ENCODE measurements around the gene PILRB.
"Not testable (repeated sequence)": the region's sequence is repeated elsewhere in the genome, so short reads cannot be mapped to it uniquely, and the experiment has no call there.

PILRB gene

DNA sequence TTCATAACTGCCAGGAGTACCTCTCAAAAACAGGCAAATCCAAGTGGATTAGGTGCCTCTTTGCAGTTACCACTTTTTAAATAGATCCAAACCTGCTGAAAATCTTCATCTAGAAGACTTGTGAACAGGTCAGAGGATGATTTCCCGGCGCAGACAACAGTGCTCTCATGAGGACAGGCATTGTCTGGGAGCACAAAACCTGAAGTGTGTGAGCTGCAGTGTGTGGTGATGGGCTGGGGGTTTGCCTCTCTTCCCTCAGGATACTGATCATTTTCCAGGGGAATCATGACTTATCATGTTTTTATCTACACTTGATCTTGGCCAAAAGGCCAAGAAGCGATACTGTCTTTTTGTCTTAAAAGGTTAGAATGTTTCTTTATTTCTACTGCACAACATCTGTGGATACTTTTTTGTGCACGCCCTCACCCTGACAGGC lies 13.8 kb upstream of the PILRB start:
- H3K4me3 ChIP-seq (ENCODE audit: low read depth in 1 of 2, low read length in 2 of 2); H3K9me3 ChIP-seq (ENCODE audit: control insufficient read depth in 1 of 2, low read length in 2 of 2); H3K4me1 ChIP-seq (ENCODE audit: control insufficient read depth in 1 of 2, insufficient read depth in 2 of 2, low read length in 2 of 2); H3K9ac ChIP-seq (ENCODE audit: low read depth in 1 of 2, low read length in 2 of 2); H3K27ac ChIP-seq (ENCODE audit: low read depth, low read length); H3K27me3 ChIP-seq (ENCODE audit: control insufficient read depth in 1 of 2, insufficient read depth in 2 of 2, low read length in 2 of 2): not testable (repeated sequence)
- peaks cover 18 to 38% of the 10 kb centered on the region in 2 donors for H3K36me3 ChIP-seq (ENCODE audit: control insufficient read depth in 1 of 2, insufficient read depth in 2 of 2, low read length in 2 of 2)

DNA sequence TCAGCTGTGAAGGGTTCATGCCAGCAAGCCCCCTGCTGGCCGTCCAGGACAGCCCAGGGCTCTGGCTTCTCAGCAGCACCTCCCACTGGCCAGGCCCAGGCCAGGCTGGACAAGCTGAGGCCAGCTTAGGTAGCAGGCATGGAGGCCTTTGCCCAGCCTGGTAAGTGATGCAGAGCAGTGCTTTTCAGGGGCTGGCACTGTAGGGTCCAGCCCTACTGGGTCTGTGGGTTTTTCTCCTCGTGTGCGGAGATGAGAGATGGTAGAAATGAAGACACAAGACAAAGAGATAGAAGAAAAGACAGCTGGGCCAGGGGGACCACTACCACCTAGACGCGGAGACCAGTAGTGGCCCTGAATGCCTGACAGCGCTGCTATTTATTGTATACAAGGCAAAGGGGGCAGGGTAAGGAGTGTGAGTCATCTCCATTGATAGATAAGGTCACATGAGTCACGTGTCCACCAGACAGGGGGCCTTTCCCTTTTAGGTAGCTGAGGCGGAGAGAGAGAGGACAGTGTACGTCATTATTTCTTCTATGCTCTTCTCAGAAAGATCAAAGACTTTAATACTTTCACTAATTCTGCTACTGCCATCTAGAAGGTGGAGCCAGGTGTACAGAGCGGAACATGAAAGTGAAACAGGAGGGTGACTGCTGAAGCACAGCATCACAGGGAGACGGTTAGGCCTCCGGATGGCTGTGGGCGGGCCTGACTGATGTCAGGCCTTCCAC lies 13.2 kb upstream of the PILRB start:
- H3K9ac ChIP-seq (ENCODE audit: low read depth in 1 of 2, low read length in 2 of 2); H3K4me3 ChIP-seq (ENCODE audit: low read depth in 1 of 2, low read length in 2 of 2); H3K27me3 ChIP-seq (ENCODE audit: control insufficient read depth in 1 of 2, insufficient read depth in 2 of 2, low read length in 2 of 2); H3K4me1 ChIP-seq (ENCODE audit: control insufficient read depth in 1 of 2, insufficient read depth in 2 of 2, low read length in 2 of 2); H3K9me3 ChIP-seq (ENCODE audit: control insufficient read depth in 1 of 2, low read length in 2 of 2): not testable (repeated sequence)
- Histone ChIP-seq H3K36me3 (ENCODE audit: control insufficient read depth in 1 of 2, insufficient read depth in 2 of 2, low read length in 2 of 2) (peaks cover 22 to 44% of the 10 kb centered on the region in 2 donors), H3K27ac (ENCODE audit: low read depth, low read length) (peak overlapping the region; percentile 7)

DNA sequence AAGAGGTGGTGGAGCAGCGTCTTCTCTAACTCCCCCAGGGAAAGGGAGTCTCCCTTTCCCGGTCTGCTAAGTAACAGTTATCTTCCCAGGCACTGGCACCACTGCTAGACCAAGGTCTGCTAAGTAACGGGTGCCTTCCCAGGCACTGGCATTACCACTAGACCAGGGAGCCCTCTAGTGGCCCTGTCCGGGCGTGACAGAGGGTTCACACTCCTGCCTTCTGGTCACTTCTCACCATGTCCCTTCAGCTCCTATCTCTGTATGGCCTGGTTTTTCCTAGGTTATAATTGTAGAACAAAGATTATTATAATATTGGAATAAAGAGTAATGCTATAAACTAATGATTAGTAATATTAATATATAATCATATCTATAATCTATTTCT lies 12.6 kb upstream of the PILRB start:
- not testable (repeated sequence) for H3K9me3 ChIP-seq (ENCODE audit: control insufficient read depth in 1 of 2, low read length in 2 of 2); H3K4me3 ChIP-seq (ENCODE audit: low read depth in 1 of 2, low read length in 2 of 2); H3K27me3 ChIP-seq (ENCODE audit: control insufficient read depth in 1 of 2, insufficient read depth in 2 of 2, low read length in 2 of 2); H3K9ac ChIP-seq (ENCODE audit: low read depth in 1 of 2, low read length in 2 of 2); H3K27ac ChIP-seq (ENCODE audit: low read depth, low read length); H3K4me1 ChIP-seq (ENCODE audit: control insufficient read depth in 1 of 2, insufficient read depth in 2 of 2, low read length in 2 of 2)
- peaks cover 24 to 48% of the 10 kb centered on the region in 2 donors for H3K36me3 ChIP-seq (ENCODE audit: control insufficient read depth in 1 of 2, insufficient read depth in 2 of 2, low read length in 2 of 2)

DNA sequence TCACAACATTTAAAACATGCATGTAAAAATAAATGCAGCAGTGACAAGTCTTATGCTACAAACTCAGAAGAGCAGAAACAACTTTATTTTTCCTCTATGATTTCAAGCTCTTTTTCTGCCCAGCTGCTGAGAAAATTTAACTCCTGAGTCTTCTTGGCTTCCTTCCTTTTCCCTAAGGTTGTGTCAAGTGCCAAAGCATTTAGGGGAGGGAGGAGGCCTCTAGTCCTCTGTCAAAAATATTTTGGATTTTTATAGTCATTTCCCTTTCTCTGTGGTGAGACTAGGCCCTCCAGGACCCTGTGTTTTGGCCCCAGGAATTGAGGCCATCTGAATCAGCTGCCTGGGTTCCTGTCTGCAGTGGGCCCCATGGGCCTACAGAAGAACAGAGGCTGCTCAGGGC lies 11.0 kb upstream of the PILRB start:
- no peak overlapping the region for H3K9ac ChIP-seq (ENCODE audit: low read depth in 1 of 2, low read length in 2 of 2)

DNA sequence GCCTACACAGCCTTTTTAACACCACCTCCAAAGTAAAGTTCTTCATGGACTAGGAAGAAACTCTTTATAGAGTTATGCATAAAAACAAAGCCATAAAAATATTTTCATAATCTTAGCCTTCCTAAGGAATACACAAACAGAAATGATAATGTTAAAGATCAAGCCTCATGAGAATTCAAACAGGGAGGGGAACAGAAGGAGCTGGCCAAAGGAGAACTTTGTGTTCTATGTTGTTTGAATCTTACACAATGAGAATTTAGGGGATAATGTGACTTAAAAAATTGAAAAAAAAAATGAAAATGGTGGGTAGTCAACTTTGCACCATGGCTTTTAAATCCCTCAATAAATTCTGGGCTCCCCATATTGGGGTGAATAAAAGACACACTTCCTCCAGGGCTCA lies 9.1 kb upstream of the PILRB start:
- H3K9ac ChIP-seq (ENCODE audit: low read depth in 1 of 2, low read length in 2 of 2) = no peak overlapping the region

More for the DNA sequence above, 11.0 kb upstream of the PILRB start:
- Histone ChIP-seq H3K9me3 (ENCODE audit: control insufficient read depth in 1 of 2, low read length in 2 of 2) (no peaks in the 10 kb centered on the region), H3K4me3 (ENCODE audit: low read depth in 1 of 2, low read length in 2 of 2) (no peak overlapping the region), H3K27me3 (ENCODE audit: control insufficient read depth in 1 of 2, insufficient read depth in 2 of 2, low read length in 2 of 2) (no peaks in the 10 kb centered on the region), H3K4me1 (ENCODE audit: control insufficient read depth in 1 of 2, insufficient read depth in 2 of 2, low read length in 2 of 2) (peaks cover 0 to 5% of the 10 kb centered on the region in 2 donors), H3K36me3 (ENCODE audit: control insufficient read depth in 1 of 2, insufficient read depth in 2 of 2, low read length in 2 of 2) (peaks cover 29 to 60% of the 10 kb centered on the region in 2 donors), H3K27ac (ENCODE audit: low read depth, low read length) (no peak overlapping the region)

DNA sequence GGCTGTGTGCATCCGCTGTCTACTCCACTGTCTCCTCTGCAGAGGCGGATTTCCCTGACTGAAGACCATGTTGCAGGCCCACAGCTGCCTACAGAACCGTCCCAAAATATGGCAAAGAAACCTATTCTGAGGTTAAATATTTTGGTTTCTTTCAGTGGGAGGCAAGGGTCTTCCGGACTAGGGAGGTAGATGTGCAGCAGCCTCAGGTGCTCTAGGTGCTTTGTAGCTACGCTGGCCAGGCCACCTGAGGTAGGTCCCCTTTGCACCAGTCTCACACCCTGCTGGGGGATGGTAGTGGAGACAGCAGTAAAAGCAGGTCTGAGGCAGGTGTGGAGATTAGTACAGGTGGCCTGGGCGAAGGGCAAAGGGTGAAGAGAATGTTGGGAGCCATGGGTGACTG lies 8.2 kb upstream of the PILRB start:
- no peak overlapping the region for H3K27ac ChIP-seq (ENCODE audit: low read depth, low read length)
- H3K9me3 ChIP-seq (ENCODE audit: control insufficient read depth in 1 of 2, low read length in 2 of 2) = no peaks in the 10 kb centered on the region
- no peak overlapping the region for H3K4me3 ChIP-seq (ENCODE audit: low read depth in 1 of 2, low read length in 2 of 2)
- H3K4me1 ChIP-seq (ENCODE audit: control insufficient read depth in 1 of 2, insufficient read depth in 2 of 2, low read length in 2 of 2) = peaks cover 0 to 2% of the 10 kb centered on the region in 2 donors
- H3K27me3 ChIP-seq (ENCODE audit: control insufficient read depth in 1 of 2, insufficient read depth in 2 of 2, low read length in 2 of 2) = no peaks in the 10 kb centered on the region
- H3K9ac ChIP-seq (ENCODE audit: low read depth in 1 of 2, low read length in 2 of 2) = no peak overlapping the region
- H3K36me3 ChIP-seq (ENCODE audit: control insufficient read depth in 1 of 2, insufficient read depth in 2 of 2, low read length in 2 of 2) = peaks cover 35 to 75% of the 10 kb centered on the region in 2 donors

More for the DNA sequence above, 9.1 kb upstream of the PILRB start:
- peaks cover 0 to 5% of the 10 kb centered on the region in 2 donors for H3K4me1 ChIP-seq (ENCODE audit: control insufficient read depth in 1 of 2, insufficient read depth in 2 of 2, low read length in 2 of 2)
- H3K27me3 ChIP-seq (ENCODE audit: control insufficient read depth in 1 of 2, insufficient read depth in 2 of 2, low read length in 2 of 2) = no peaks in the 10 kb centered on the region
- no peak overlapping the region for H3K4me3 ChIP-seq (ENCODE audit: low read depth in 1 of 2, low read length in 2 of 2)
- H3K27ac ChIP-seq (ENCODE audit: low read depth, low read length) = no peak overlapping the region
- no peaks in the 10 kb centered on the region for H3K9me3 ChIP-seq (ENCODE audit: control insufficient read depth in 1 of 2, low read length in 2 of 2)
- H3K36me3 ChIP-seq (ENCODE audit: control insufficient read depth in 1 of 2, insufficient read depth in 2 of 2, low read length in 2 of 2) = peaks cover 35 to 67% of the 10 kb centered on the region in 2 donors

DNA sequence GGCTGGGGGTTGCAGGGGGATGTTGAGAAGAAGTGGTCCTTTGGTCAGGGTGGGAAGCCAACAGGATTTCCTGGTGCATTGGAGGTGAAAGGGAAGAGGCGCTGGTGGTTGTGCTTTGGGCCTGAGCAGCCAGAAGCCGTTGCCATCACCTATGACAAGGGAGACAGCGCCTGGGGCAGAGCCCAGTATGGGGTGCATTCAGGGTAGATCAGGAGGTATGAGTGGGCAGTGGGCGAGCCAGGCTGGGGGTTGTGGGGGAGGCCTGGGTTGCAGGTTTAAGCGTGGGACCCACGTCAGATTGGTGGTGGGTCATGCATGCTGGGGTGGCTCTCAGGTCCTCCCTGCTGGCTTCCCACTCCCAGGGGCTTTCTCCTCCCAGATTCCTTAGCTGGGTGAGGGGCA lies 6.3 kb upstream of the PILRB start:
- H3K4me3 ChIP-seq (ENCODE audit: low read depth in 1 of 2, low read length in 2 of 2) = no peak overlapping the region
- H3K27ac ChIP-seq (ENCODE audit: low read depth, low read length) = no peak overlapping the region
- H3K27me3 ChIP-seq (ENCODE audit: control insufficient read depth in 1 of 2, insufficient read depth in 2 of 2, low read length in 2 of 2) = no peaks in the 10 kb centered on the region
- H3K9ac ChIP-seq (ENCODE audit: low read depth in 1 of 2, low read length in 2 of 2) = no peak overlapping the region
- peaks cover 43 to 77% of the 10 kb centered on the region in 2 donors for H3K36me3 ChIP-seq (ENCODE audit: control insufficient read depth in 1 of 2, insufficient read depth in 2 of 2, low read length in 2 of 2)
- H3K4me1 ChIP-seq (ENCODE audit: control insufficient read depth in 1 of 2, insufficient read depth in 2 of 2, low read length in 2 of 2) = no peaks in the 10 kb centered on the region
- no peaks in the 10 kb centered on the region for H3K9me3 ChIP-seq (ENCODE audit: control insufficient read depth in 1 of 2, low read length in 2 of 2)

DNA sequence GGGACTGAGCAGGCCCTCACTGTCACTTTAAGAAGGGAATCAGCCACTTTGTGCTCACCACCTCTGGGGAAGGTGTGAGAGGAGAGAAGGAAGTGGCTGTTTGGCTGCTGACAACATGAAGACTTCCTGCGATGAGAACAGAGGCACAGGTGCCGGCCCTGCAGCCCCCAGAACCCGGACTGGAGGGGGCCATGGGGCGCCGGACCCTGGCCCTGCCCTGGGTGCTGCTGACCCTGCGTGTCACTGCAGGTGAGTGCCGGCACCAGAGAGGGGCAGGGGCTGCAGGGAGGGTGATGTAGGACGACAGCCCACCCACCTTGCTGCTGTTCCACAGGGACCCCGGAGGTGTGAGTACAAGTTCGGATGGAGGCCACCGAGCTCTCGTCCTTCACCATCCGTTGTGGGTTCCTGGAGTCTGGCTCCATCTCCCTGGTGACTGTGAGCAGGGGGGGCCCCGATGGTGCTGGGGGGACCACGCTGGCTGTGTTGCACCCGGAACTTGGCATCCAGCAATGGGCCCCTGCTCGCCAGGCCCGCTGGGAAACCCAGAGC lies 5.6 kb upstream of the PILRB start:
- H3K27ac ChIP-seq (ENCODE audit: low read depth, low read length); H3K4me3 ChIP-seq (ENCODE audit: low read depth in 1 of 2, low read length in 2 of 2); H3K4me1 ChIP-seq (ENCODE audit: control insufficient read depth in 1 of 2, insufficient read depth in 2 of 2, low read length in 2 of 2); H3K27me3 ChIP-seq (ENCODE audit: control insufficient read depth in 1 of 2, insufficient read depth in 2 of 2, low read length in 2 of 2); H3K9me3 ChIP-seq (ENCODE audit: control insufficient read depth in 1 of 2, low read length in 2 of 2); H3K9ac ChIP-seq (ENCODE audit: low read depth in 1 of 2, low read length in 2 of 2): not testable (repeated sequence)
- peaks cover 42 to 77% of the 10 kb centered on the region in 2 donors for H3K36me3 ChIP-seq (ENCODE audit: control insufficient read depth in 1 of 2, insufficient read depth in 2 of 2, low read length in 2 of 2)

DNA sequence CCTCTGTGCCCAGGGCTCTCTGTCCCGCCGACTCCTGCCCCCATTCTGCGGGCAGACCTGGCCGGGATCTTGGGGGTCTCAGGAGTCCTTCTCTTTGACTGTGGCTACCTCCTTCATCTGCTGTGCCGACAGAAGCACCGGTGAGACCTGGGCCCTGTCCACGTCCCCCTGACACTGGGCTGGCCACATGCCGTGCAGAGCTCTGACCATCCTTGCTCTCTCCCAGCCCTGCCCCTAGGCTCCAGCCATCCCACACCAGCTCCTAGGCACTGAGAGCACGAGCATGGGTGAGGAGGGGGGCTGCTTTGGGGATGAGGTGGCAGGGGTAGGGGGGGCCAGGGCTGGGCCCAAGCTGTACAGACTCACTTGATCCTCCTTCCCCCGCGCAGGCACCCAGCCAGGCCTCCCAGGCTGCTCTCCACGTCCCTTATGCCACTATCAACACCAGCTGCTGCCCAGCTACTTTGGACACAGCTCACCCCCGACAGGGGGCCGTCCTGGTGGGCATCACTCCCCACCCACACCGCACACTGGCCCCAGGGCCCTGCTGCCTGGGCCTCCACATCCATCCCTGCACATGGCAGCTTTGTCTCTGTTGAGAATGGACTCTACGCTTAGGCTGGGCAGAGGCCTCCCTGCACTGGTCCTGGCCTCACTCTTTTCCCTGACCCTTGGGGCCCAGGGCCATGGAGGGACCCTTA lies 4.8 kb upstream of the PILRB start:
- H3K36me3 ChIP-seq (ENCODE audit: control insufficient read depth in 1 of 2, insufficient read depth in 2 of 2, low read length in 2 of 2) = peaks cover 35 to 74% of the 10 kb centered on the region in 2 donors

DNA sequence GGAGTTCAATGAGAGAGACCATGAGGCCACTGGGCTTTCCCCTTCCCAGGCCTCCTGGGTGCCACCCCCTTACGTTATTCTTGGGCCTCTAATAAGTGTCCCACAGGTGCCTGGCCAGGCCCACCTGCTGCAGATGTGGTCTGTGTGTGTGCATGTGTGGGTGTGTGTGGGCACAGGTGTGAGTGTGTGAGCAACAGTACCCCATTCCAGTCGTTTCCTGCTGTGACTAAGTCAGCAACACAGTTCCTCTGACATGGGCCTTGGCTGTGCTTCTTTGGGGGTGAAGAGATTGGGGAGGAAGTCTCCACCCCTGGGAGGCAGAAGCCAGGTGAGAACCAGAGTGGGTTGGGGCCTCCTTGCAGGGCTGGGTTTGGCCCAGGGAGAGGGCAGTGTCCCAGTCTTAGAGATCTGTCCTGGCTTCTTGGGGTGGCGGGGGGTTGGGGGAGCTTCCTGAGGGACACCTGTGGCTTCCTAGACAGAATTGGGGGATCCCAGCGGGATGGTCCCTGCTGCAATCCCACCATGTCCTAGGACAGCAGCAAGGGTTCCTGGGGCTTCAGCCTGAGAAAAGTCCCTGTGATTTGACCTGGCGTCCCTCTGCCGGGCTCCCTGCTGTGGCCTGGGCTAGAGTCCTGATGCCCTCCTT lies 4.1 kb upstream of the PILRB start:
- Histone ChIP-seq H3K36me3 (ENCODE audit: control insufficient read depth in 1 of 2, insufficient read depth in 2 of 2, low read length in 2 of 2) (peaks cover 35 to 78% of the 10 kb centered on the region in 2 donors), H3K9ac (ENCODE audit: low read depth in 1 of 2, low read length in 2 of 2) (no peak overlapping the region), H3K9me3 (ENCODE audit: control insufficient read depth in 1 of 2, low read length in 2 of 2) (no peaks in the 10 kb centered on the region), H3K27ac (ENCODE audit: low read depth, low read length) (no peak overlapping the region), H3K4me3 (ENCODE audit: low read depth in 1 of 2, low read length in 2 of 2) (no peak overlapping the region), H3K27me3 (ENCODE audit: control insufficient read depth in 1 of 2, insufficient read depth in 2 of 2, low read length in 2 of 2) (no peaks in the 10 kb centered on the region), H3K4me1 (ENCODE audit: control insufficient read depth in 1 of 2, insufficient read depth in 2 of 2, low read length in 2 of 2) (no peaks in the 10 kb centered on the region)

More for the DNA sequence above, 4.8 kb upstream of the PILRB start:
- Histone ChIP-seq H3K27me3 (ENCODE audit: control insufficient read depth in 1 of 2, insufficient read depth in 2 of 2, low read length in 2 of 2) (no peaks in the 10 kb centered on the region), H3K27ac (ENCODE audit: low read depth, low read length) (no peak overlapping the region), H3K9me3 (ENCODE audit: control insufficient read depth in 1 of 2, low read length in 2 of 2) (no peaks in the 10 kb centered on the region), H3K4me3 (ENCODE audit: low read depth in 1 of 2, low read length in 2 of 2) (no peak overlapping the region), H3K9ac (ENCODE audit: low read depth in 1 of 2, low read length in 2 of 2) (no peak overlapping the region), H3K4me1 (ENCODE audit: control insufficient read depth in 1 of 2, insufficient read depth in 2 of 2, low read length in 2 of 2) (no peaks in the 10 kb centered on the region)
